ENCODE data around the gene GDF11.

GDF11 gene

GRCh38 chr12:55795950-55796349, 53.0 kb downstream of the GDF11 start:
- DNase-seq (ENCODE audit: low spot score), result no peak

GRCh38 chr12:55797068-55797467, 54.1 kb downstream of the GDF11 start:
- DNase-seq (ENCODE audit: low spot score), result peak; percentile 10

GRCh38 chr12:55797550-55797949, 54.6 kb downstream of the GDF11 start:
- no peak for DNase-seq (ENCODE audit: low spot score)
